Glutamatergic neuron (in vitro differentiated cells): ENCODE data around the gene CCN6. TPM values are rescaled to one million over a fixed set of nuclear protein-coding genes. Genes with fewer than 3 reads are reported as not detected.

Source experiments
- DNase-seq: peaks from one replicate; pipeline ENCODE4 v3.0.0; 2022
- H3K27ac Mint-ChIP-seq: one replicate; pipeline ENCODE4 v1.8.0; 2020; ENCODE audit warnings: mild to moderate bottlenecking, mixed read lengths, inconsistent platforms; ENCODE audit not compliant: unreplicated experiment
- H3K27me3 Mint-ChIP-seq: one replicate; pipeline ENCODE4 v1.8.0; 2020; ENCODE audit warnings: mild to moderate bottlenecking, moderate library complexity, mixed read lengths, inconsistent platforms; ENCODE audit not compliant: unreplicated experiment
- H3K36me3 Mint-ChIP-seq: one replicate; pipeline ENCODE4 v1.8.0; 2020; ENCODE audit warnings: mild to moderate bottlenecking, mixed read lengths, inconsistent platforms; ENCODE audit not compliant: unreplicated experiment
- H3K4me1 Mint-ChIP-seq: one replicate; pipeline ENCODE4 v1.8.0; 2020; ENCODE audit warnings: mild to moderate bottlenecking, low read depth, mixed read lengths, inconsistent platforms; ENCODE audit not compliant: unreplicated experiment
- H3K4me3 Mint-ChIP-seq: one replicate; pipeline ENCODE4 v1.8.0; 2020; ENCODE audit warnings: mild to moderate bottlenecking, mixed read lengths, inconsistent platforms; ENCODE audit not compliant: unreplicated experiment
- H3K9me3 Mint-ChIP-seq: one replicate; pipeline ENCODE4 v1.8.0; 2020; ENCODE audit warnings: mild to moderate bottlenecking, moderate library complexity, mixed read lengths, inconsistent platforms; ENCODE audit not compliant: unreplicated experiment
- total RNA-seq: library from RNA; stranded (reverse); fragmentation: NEBNext Ultra II Directional; extraction: Animal tissue kit (Norgen Biotek cat#: 25700); gene quantifications from one replicate; pipeline ENCODE4 v1.2.1, GENCODE V29; 2021; ENCODE audit not compliant: unreplicated experiment
- TF ChIP-seq, protein P1 (sequence below): fragments of 200-600 bp; sonication (generic); IDR thresholded peaks from one replicate; pipeline ENCODE4 v1.5.0; 2021; ENCODE audit not compliant: partially characterized antibody, unreplicated experiment

The CCN6 gene
- total RNA-seq, 1 donor from 2014 or later: not detected

DNA sequence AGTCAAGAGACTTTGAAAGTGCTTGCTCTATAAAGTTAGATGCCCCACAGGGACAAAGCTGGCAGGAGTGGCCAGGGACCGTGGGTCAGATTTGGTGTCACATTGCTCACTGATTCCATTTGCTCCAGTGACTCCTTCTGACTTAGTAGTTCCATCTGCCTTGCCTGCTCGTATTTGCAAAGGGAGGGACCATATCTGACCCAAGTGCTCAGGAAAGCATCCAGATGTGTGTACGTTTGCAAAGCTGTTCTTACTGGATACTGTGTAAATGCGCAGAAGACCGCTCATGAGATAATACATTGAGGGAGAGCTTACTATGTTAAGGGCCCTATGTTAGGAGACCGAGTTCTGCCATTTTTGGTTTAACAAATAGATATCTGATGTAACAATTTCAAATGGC is 21.2 kb upstream of the CCN6 start:
- no peak for DNase-seq
- TF ChIP-seq, protein P1, sequence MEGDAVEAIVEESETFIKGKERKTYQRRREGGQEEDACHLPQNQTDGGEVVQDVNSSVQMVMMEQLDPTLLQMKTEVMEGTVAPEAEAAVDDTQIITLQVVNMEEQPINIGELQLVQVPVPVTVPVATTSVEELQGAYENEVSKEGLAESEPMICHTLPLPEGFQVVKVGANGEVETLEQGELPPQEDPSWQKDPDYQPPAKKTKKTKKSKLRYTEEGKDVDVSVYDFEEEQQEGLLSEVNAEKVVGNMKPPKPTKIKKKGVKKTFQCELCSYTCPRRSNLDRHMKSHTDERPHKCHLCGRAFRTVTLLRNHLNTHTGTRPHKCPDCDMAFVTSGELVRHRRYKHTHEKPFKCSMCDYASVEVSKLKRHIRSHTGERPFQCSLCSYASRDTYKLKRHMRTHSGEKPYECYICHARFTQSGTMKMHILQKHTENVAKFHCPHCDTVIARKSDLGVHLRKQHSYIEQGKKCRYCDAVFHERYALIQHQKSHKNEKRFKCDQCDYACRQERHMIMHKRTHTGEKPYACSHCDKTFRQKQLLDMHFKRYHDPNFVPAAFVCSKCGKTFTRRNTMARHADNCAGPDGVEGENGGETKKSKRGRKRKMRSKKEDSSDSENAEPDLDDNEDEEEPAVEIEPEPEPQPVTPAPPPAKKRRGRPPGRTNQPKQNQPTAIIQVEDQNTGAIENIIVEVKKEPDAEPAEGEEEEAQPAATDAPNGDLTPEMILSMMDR: no peak
- Mint-ChIP-seq H3K27ac (no peak overlapping the region), H3K4me3 (no peak overlapping the region), H3K4me1 (peaks cover 15% of the 10 kb centered on the region), H3K27me3 (peaks cover 5% of the 10 kb centered on the region), H3K9me3 (peaks cover 5% of the 10 kb centered on the region), H3K36me3 (no peaks in the 10 kb centered on the region)

- no peak for DNase-seq
Observed at GRCh38 chr6:112033791-112034615, 19.9 kb upstream of the CCN6 start.

GRCh38 chr6:112034616-112034995 is 19.3 kb upstream of the CCN6 start:
- H3K4me1 Mint-ChIP-seq: peaks cover 17% of the 10 kb centered on the region
- H3K9me3 Mint-ChIP-seq: peaks cover 5% of the 10 kb centered on the region
- no peaks in the 10 kb centered on the region for H3K36me3 Mint-ChIP-seq
- DNase-seq: no peak
- no peak overlapping the region for H3K4me3 Mint-ChIP-seq
- TF ChIP-seq, protein P1: no peak
- no peak overlapping the region for H3K27ac Mint-ChIP-seq
- H3K27me3 Mint-ChIP-seq: peaks cover 5% of the 10 kb centered on the region

More at GRCh38 chr6:112033791-112034615, 19.9 kb upstream of the CCN6 start:
- H3K9me3 Mint-ChIP-seq: peaks cover 5% of the 10 kb centered on the region
- TF ChIP-seq, protein P1: no peak
- peaks cover 5% of the 10 kb centered on the region for H3K27me3 Mint-ChIP-seq
- H3K36me3 Mint-ChIP-seq: no peaks in the 10 kb centered on the region
- peaks cover 17% of the 10 kb centered on the region for H3K4me1 Mint-ChIP-seq
- no peak overlapping the region for H3K27ac Mint-ChIP-seq
- no peak overlapping the region for H3K4me3 Mint-ChIP-seq

- Mint-ChIP-seq H3K4me3 (no peak overlapping the region), H3K4me1 (peaks cover 17% of the 10 kb centered on the region), H3K27me3 (peaks cover 3% of the 10 kb centered on the region), H3K27ac (no peak overlapping the region), H3K36me3 (no peaks in the 10 kb centered on the region), H3K9me3 (peaks cover 5% of the 10 kb centered on the region)
- TF ChIP-seq, protein P1: no peak
- DNase-seq: no peak
Observed at GRCh38 chr6:112036088-112036637, 17.7 kb upstream of the CCN6 start.

DNA sequence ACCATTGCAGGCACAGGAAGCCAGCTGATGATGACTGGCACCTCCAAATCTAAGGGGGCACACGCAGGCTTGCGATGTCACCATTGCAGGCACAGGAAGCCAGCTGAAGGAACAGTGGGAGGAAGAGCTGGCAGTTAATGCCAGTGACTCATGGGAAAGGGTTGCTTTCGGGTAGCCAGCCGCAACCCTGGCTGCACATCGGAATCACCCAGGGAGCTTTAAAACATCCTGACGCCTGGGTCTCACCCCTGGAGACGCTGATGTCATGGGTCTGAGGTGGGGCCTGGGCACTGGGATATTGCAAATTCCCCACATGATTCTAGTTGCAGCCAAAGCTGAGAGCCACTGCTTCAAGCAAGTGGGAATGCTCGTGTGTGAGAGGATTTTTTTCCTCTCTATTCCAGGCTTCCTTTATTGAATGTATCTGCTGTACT is 16.1 kb upstream of the CCN6 start:
- no peak for DNase-seq
- no peak overlapping the region for H3K27ac Mint-ChIP-seq

More for the DNA sequence above, 16.1 kb upstream of the CCN6 start:
- H3K4me3 Mint-ChIP-seq: no peak overlapping the region
- TF ChIP-seq, protein P1: no peak
- peaks cover 2% of the 10 kb centered on the region for H3K9me3 Mint-ChIP-seq
- H3K36me3 Mint-ChIP-seq: no peaks in the 10 kb centered on the region
- peaks cover 16% of the 10 kb centered on the region for H3K4me1 Mint-ChIP-seq
- H3K27me3 Mint-ChIP-seq: peaks cover 3% of the 10 kb centered on the region
